Uterus (tissue), 2 donors: Measurements from ENCODE around the gene MPPED1.

Experiments used
- POLR2A ChIP-seq, 2 donors: fragments of 450-650 bp; IDR thresholded peaks; one replicate each; pipeline ENCODE4 v1.6.1; 2016; ENCODE audit warnings: antibody characterized with exemption in 2 of 2, mild to moderate bottlenecking in 1 of 2, moderate library complexity in 1 of 2
- TF ChIP-seq, protein P1 (sequence below), 4 experiments: fragments of 200-600 bp in 2 of 4; fragments of 450-650 bp in 2 of 4; sonication (generic) in 2 of 4; IDR thresholded peaks; one replicate each; pipeline ENCODE4 v1.5.1; 2016 to 2019; ENCODE audit warnings: antibody characterized with exemption in 4 of 4, mild to moderate bottlenecking in 2 of 4, moderate library complexity in 1 of 4

DNA sequence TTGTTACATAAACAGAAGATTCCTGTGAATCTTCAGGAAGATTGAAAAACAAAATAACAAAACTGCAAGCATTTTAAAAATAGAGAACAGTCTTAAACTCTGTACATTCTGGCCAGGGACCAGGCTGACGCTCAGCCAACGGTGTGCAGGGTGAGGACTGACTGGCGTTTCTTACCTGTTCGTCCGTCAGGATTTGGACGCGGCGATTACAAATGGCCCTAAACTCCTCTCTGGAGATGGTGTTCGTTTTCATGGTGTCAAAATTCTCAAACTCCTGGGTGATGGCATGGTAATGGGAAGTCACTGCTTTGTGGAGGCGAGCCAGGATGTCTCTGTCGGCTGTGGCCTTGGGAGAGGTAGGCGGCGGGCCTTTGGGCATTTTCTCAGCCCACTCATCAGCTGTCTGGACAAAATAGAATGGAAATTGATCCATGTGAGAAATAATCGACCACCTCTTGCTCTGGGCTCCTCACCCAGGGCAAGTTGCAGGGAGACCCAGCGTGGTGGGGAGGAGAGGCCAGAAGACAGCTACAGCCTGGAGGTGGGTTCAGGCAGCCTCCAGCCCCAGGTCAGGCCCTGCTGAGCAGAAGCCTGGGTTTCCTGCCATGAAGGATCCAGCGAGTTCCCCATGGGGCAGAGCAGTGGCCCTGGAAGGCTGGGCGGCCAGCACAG lies 143.0 kb downstream of the MPPED1 start:
- TF ChIP-seq POLR2A (IDR thresholded peaks at IDR 0.05) = no peak
- TF ChIP-seq, protein P1, sequence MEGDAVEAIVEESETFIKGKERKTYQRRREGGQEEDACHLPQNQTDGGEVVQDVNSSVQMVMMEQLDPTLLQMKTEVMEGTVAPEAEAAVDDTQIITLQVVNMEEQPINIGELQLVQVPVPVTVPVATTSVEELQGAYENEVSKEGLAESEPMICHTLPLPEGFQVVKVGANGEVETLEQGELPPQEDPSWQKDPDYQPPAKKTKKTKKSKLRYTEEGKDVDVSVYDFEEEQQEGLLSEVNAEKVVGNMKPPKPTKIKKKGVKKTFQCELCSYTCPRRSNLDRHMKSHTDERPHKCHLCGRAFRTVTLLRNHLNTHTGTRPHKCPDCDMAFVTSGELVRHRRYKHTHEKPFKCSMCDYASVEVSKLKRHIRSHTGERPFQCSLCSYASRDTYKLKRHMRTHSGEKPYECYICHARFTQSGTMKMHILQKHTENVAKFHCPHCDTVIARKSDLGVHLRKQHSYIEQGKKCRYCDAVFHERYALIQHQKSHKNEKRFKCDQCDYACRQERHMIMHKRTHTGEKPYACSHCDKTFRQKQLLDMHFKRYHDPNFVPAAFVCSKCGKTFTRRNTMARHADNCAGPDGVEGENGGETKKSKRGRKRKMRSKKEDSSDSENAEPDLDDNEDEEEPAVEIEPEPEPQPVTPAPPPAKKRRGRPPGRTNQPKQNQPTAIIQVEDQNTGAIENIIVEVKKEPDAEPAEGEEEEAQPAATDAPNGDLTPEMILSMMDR (IDR thresholded peaks at IDR 0.05) = no peak
